Cardiac muscle cell (in vitro differentiated cells and primary cell): Measurements from ENCODE around the gene PADI3. TPM values are rescaled to one million over a fixed set of nuclear protein-coding genes. Genes with fewer than 3 reads are reported as not detected.

Experiments
- DNase-seq, 2 donors: peaks; one replicate each; pipeline versions ENCODE4 v3.0.0 to v3.0.0-alpha.2; 2010 to 2017; ENCODE audit warnings: low read depth in 1 of 2, low spot score in 1 of 2
- H3K27ac ChIP-seq: fragments of 200-600 bp; sonication (generic); 2 replicates; pipeline ENCODE4 v1.5.1; 2016
- H3K27me3 ChIP-seq: fragments of 200-600 bp; sonication (generic); 2 replicates; pipeline ENCODE4 v1.6.0; 2016; ENCODE audit warnings: control low read depth
- H3K36me3 ChIP-seq: fragments of 200-600 bp; sonication (generic); 2 replicates; pipeline ENCODE4 v1.5.1; 2016; ENCODE audit warnings: control low read depth
- H3K4me1 ChIP-seq: fragments of 200-600 bp; sonication (generic); 2 replicates; pipeline ENCODE4 v1.8.1; 2017; ENCODE audit warnings: low read depth, mild to moderate bottlenecking, mixed run types
- H3K4me3 ChIP-seq: fragments of 200-600 bp; sonication (generic); 2 replicates; pipeline ENCODE4 v1.5.1; 2016; ENCODE audit warnings: mild to moderate bottlenecking
- H3K9me3 ChIP-seq: fragments of 200-600 bp; sonication (generic); 2 replicates; pipeline ENCODE4 v1.5.1; 2017; ENCODE audit warnings: low read depth, mild to moderate bottlenecking, control low read depth
- CTCF ChIP-seq: IDR thresholded peaks from 2 replicates; pipeline ENCODE4 v1.5.1; 2012; ENCODE audit warnings: low read depth, mild to moderate bottlenecking, low read length
- polyA plus RNA-seq: library from polyadenylated mRNA; unstranded; fragments of >200 nt; fragmentation: Nextera tagmentation; extraction: Ambion mirVana; gene quantifications from 2 replicates; pipeline ENCODE4 v1.2.1, GENCODE V29; 2016
- total RNA-seq: library from RNA; depleted of rRNA; stranded (reverse); fragments of >200 nt; gene quantifications from 2 replicates; pipeline ENCODE4 v1.2.3, GENCODE V29; 2016

Gene PADI3
- total and polyA plus RNA-seq, 2 experiments from 2014 or later, result 0.24 TPM; not detected in 1

GRCh38 chr1:17204546-17205440 lies 44.1 kb upstream of the PADI3 start, which contains the start of gene PADI1:
Gene PADI1, plus strand, starts transcription at chr1:17205128. Its CDS starts 90 bp downstream, at chr1:17205218.
- Histone ChIP-seq H3K27ac (no peak within 1 kb of the TSS), H3K4me3 (no peak within 1 kb of the TSS), H3K9me3 (no peaks in the 10 kb centered on the region), H3K27me3 (no peaks in the 10 kb centered on the region), H3K36me3 (no peaks in the 10 kb centered on the region), H3K4me1 (peaks cover 3% of the 10 kb centered on the region)
- no peak for DNase-seq
- no peak for TF ChIP-seq CTCF

GRCh38 chr1:17205652-17206051 lies 43.2 kb upstream of the PADI3 start:
- no peak overlapping the region for H3K4me3 ChIP-seq
- no peak for TF ChIP-seq CTCF
- DNase-seq, result no peak
- no peak overlapping the region for H3K27ac ChIP-seq
- no peaks in the 10 kb centered on the region for H3K4me1 ChIP-seq
- H3K36me3 ChIP-seq, result no peaks in the 10 kb centered on the region
- no peaks in the 10 kb centered on the region for H3K9me3 ChIP-seq
- no peaks in the 10 kb centered on the region for H3K27me3 ChIP-seq

DNA sequence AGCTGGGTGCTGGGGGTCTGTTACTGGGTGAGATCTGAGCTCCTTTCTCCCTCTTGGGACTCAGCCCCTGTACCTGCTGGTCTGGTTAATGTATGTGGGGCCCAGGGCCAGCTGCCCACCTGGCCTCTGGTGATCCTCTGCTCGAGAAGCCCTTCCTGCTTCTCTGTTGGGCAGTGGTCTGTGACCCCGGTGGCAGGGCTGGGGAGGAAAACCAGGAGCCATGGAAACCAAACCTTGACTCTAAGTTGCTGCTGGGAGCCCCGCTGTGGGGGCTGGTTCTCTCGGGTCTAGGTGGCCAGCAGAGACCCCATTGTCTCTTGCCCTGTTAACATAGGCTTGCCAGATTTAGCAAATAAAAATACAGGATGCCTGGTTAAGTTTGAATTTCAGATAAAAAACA lies 42.7 kb upstream of the PADI3 start:
- Histone ChIP-seq H3K27ac (no peak overlapping the region), H3K4me3 (no peak overlapping the region), H3K4me1 (no peaks in the 10 kb centered on the region), H3K9me3 (no peaks in the 10 kb centered on the region), H3K36me3 (no peaks in the 10 kb centered on the region), H3K27me3 (no peaks in the 10 kb centered on the region)
- no peak for TF ChIP-seq CTCF
- no peak for DNase-seq

- TF ChIP-seq CTCF, result no peak
- Histone ChIP-seq H3K4me1 (peaks cover 2% of the 10 kb centered on the region), H3K27ac (no peak overlapping the region)
These were observed 41.9 kb upstream of the PADI3 start for GRCh38 chr1:17207046-17207445.

GRCh38 chr1:17207540-17207939 lies 41.4 kb upstream of the PADI3 start:
- Histone ChIP-seq H3K4me1 (peaks cover 7% of the 10 kb centered on the region), H3K36me3 (no peaks in the 10 kb centered on the region), H3K27me3 (no peaks in the 10 kb centered on the region), H3K27ac (no peak overlapping the region), H3K4me3 (no peak overlapping the region), H3K9me3 (no peaks in the 10 kb centered on the region)
- TF ChIP-seq CTCF, result no peak
- no peak for DNase-seq

More at GRCh38 chr1:17207046-17207445, 41.9 kb upstream of the PADI3 start:
- peak in 1 of 2 donors; percentile 28 for DNase-seq
- Histone ChIP-seq H3K4me3 (no peak overlapping the region), H3K36me3 (no peaks in the 10 kb centered on the region), H3K9me3 (no peaks in the 10 kb centered on the region), H3K27me3 (no peaks in the 10 kb centered on the region)
